NB4 (cell line): ENCODE data around the gene ZSWIM3.
A peak's percentile ranks its signal among the peaks of the same experiment; 100 is the strongest.

Source experiments
- DNase-seq: peaks from one replicate; pipeline ENCODE4 v3.0.0; 2010; ENCODE audit warnings: low read depth
- H3K4me3 ChIP-seq: one replicate; pipeline ENCODE4 v1.5.1; 2011; ENCODE audit warnings: mild to moderate bottlenecking, low read depth, low read length, moderate library complexity
- MYC ChIP-seq: IDR thresholded peaks from 2 replicates; pipeline ENCODE4 v1.6.1; 2011; ENCODE audit warnings: low read depth, low read length
- POLR2A ChIP-seq: IDR thresholded peaks from 2 replicates; pipeline ENCODE4 v1.6.1; 2011; ENCODE audit warnings: mild to moderate bottlenecking; ENCODE audit not compliant: insufficient read length; ENCODE audit errors: extremely low read depth
- TF ChIP-seq, protein P1 (sequence below): IDR thresholded peaks from 2 replicates; pipeline ENCODE4 v1.6.1; 2011; ENCODE audit warnings: low read depth, low read length
- TF ChIP-seq, protein P2 (sequence below): IDR thresholded peaks from one replicate; pipeline ENCODE4 v1.5.1; 2012; ENCODE audit warnings: low read depth, low read length

Gene ZSWIM3

DNA sequence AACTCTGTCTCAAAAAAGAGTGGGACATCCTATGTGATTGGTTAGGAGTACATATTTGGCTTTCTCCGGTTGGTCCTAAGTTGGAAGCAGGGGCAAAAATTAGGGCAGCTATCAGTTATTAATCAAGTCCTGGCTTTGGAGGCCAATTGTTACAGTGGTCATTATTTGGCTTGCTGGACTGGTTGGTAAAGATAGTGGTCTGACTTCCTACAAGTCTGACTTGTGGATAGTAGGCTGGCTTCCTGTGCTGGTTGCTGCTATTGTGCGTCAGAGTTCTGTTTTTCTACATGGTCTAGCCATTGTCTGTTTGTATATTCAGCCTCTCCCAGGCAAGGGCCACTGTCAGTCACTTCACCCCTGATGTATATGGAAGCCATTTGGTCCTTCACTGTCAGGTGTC is 7.2 kb upstream of the ZSWIM3 start:
- no peak for DNase-seq
- H3K4me3 ChIP-seq = no peak overlapping the region

DNA sequence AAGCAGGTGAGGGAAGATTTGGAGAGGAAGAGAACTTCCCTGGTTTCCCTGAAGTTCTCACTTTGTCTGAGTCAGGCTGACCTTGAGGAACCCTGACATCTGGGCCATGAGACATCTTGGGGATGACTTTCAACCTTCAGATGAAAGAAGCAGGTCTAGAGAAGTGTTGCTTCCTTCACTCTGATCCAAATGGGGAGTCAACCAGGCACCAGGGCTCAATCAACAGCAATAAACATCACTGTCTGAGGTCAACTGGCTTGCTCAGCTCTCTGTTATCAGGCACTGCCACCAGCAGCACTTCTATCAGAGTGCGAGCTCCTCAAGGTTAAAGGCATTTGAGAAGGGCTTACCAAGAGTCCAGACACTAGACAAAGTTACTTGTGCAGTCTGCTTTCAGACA is 6.5 kb upstream of the ZSWIM3 start:
- DNase-seq = no peak
- TF ChIP-seq, protein P1, sequence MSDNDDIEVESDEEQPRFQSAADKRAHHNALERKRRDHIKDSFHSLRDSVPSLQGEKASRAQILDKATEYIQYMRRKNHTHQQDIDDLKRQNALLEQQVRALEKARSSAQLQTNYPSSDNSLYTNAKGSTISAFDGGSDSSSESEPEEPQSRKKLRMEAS = no peak
- no peak for TF ChIP-seq POLR2A
- TF ChIP-seq, protein P2, sequence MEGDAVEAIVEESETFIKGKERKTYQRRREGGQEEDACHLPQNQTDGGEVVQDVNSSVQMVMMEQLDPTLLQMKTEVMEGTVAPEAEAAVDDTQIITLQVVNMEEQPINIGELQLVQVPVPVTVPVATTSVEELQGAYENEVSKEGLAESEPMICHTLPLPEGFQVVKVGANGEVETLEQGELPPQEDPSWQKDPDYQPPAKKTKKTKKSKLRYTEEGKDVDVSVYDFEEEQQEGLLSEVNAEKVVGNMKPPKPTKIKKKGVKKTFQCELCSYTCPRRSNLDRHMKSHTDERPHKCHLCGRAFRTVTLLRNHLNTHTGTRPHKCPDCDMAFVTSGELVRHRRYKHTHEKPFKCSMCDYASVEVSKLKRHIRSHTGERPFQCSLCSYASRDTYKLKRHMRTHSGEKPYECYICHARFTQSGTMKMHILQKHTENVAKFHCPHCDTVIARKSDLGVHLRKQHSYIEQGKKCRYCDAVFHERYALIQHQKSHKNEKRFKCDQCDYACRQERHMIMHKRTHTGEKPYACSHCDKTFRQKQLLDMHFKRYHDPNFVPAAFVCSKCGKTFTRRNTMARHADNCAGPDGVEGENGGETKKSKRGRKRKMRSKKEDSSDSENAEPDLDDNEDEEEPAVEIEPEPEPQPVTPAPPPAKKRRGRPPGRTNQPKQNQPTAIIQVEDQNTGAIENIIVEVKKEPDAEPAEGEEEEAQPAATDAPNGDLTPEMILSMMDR = no peak
- TF ChIP-seq MYC = no peak
- H3K4me3 ChIP-seq = no peak overlapping the region

More for the DNA sequence above, 7.2 kb upstream of the ZSWIM3 start:
- TF ChIP-seq MYC (no peak), POLR2A (no peak)
- TF ChIP-seq, protein P2 = no peak
- TF ChIP-seq, protein P1 = no peak

DNA sequence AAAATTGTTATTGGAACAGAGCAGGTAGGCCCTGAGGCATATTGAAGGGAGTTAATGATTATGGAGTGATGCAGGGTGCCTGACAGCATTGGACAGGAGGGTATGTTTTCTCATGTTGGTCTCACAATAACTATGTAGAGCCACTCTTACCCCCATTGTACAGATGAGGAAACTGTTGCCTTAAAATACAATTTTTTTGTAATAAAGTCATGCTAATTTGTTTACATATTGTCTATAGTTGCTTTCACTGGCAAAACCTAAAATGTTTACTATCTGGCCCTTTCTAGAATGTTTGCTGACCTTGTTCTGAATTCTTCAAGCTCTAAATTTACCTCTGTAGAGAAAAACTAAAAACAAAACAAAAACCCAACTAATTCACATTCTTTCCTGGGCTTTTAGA is 5.9 kb upstream of the ZSWIM3 start:
- no peak for DNase-seq
- TF ChIP-seq, protein P1 = no peak
- TF ChIP-seq, protein P2 = no peak
- no peak for TF ChIP-seq POLR2A

DNA sequence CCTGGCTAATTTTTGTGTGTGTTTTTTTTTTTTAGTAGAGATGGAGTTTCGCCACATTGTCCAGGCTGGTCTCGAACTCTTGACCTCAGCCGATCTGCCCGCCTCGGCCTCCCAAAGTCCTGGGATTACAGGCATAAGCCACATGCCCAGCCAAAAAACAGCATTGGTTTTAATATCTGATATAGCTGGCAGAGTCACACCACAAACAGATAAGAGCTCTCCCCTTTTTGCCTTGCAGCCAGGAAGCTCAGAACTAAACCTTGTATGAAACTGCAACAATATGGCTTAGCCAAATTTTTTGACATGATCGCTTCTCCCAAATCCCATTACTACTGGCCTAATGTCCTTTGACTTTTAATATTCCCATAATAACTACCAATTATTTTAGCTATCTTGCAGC is 5.1 kb upstream of the ZSWIM3 start:
- DNase-seq = no peak
- TF ChIP-seq, protein P2 = no peak
- H3K4me3 ChIP-seq = no peak overlapping the region

More for the DNA sequence above, 5.9 kb upstream of the ZSWIM3 start:
- H3K4me3 ChIP-seq = no peak overlapping the region

DNA sequence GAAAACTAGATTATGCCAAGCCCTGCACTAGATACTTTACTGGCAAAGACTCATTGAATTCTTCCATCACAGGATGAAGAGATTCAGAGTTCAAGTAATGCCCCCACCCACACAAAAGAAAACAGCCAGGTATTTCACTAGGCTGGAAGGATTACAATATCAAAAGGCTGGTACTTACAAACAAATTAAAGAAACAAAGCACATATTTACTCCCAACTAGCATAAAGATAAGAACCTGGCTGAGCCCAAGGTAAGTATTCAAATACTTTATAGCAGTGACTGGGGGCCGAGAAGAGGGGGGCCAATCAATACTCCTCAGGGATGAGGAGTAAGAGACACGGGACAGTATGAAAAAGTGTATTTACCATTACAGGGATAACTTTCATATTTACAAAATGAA is 3.9 kb upstream of the ZSWIM3 start:
- no peak overlapping the region for H3K4me3 ChIP-seq
- no peak for TF ChIP-seq MYC
- TF ChIP-seq, protein P2 = no peak
- TF ChIP-seq, protein P1 = no peak
- no peak for TF ChIP-seq POLR2A
- DNase-seq = no peak

DNA sequence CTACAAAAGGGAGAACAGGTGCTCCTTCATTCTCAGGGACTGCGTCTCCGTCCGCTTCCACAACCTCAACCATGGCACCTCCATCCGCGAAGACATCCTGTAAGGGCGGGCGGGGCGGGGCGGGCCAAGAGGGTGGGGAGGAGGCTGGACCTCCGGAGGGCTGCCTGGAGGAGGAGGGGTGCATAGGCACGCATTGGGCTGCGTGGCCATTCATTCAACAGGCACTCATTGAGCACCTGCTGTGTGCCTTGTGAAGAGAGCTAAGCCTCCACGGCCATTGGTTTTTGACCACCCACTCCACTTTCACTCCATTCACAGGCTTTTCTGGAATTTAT is 435 bp downstream of the ZSWIM3 start:
- TF ChIP-seq POLR2A = no peak
- TF ChIP-seq, protein P1 = peak; percentile 5; the same call in 1 of the 2 replicates
- H3K4me3 ChIP-seq = peak overlapping the region; percentile 90
- no peak for DNase-seq
